Lower leg skin (tissue), 3 donors: ENCODE results near the gene GLTP.

Experiments used
- POLR2A ChIP-seq, 2 donors: fragments of 450-650 bp; IDR thresholded peaks; one replicate each; pipeline ENCODE4 v1.6.1; 2016 to 2017; ENCODE audit warnings: antibody characterized with exemption in 2 of 2, mild to moderate bottlenecking in 1 of 2, moderate library complexity in 1 of 2
- TF ChIP-seq, protein P1 (sequence below), 3 donors: fragments of 450-650 bp; IDR thresholded peaks; one replicate each; pipeline ENCODE4 v1.5.1; 2016; ENCODE audit warnings: antibody characterized with exemption in 3 of 3, mild to moderate bottlenecking in 3 of 3, moderate library complexity in 2 of 3

DNA sequence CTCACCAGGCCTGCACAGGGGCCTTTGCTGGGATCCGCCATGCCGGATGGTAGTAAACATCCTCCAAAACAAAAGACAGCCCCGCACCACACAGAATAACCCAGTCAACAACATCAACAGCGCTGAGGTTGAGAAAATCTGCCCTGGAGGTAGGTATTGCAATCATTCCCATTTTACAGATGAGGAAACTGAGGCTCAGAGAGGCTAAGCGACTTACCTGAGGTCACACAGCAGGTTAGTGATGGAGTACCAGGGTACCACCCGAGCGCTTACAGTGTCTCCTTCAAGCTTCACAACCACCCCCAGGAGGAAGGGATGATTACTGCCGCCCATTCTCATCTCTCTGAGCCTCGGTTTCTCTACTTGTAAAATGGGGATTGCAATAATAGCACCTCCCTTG, 62.1 kb downstream of the GLTP start:
- TF ChIP-seq, protein P1, sequence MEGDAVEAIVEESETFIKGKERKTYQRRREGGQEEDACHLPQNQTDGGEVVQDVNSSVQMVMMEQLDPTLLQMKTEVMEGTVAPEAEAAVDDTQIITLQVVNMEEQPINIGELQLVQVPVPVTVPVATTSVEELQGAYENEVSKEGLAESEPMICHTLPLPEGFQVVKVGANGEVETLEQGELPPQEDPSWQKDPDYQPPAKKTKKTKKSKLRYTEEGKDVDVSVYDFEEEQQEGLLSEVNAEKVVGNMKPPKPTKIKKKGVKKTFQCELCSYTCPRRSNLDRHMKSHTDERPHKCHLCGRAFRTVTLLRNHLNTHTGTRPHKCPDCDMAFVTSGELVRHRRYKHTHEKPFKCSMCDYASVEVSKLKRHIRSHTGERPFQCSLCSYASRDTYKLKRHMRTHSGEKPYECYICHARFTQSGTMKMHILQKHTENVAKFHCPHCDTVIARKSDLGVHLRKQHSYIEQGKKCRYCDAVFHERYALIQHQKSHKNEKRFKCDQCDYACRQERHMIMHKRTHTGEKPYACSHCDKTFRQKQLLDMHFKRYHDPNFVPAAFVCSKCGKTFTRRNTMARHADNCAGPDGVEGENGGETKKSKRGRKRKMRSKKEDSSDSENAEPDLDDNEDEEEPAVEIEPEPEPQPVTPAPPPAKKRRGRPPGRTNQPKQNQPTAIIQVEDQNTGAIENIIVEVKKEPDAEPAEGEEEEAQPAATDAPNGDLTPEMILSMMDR (IDR thresholded peaks at IDR 0.05): no peak
- TF ChIP-seq POLR2A (IDR thresholded peaks at IDR 0.05): no peak
